HG02884 (cell line): ENCODE measurements around the gene GPR37L1.

Experiments
- ATAC-seq: cut with Tn5 transposase; IDR thresholded peaks from one replicate; pipeline ENCODE4 v1.9.1; 2021; ENCODE audit warnings: mild to moderate bottlenecking, moderate library complexity; ENCODE audit not compliant: unreplicated experiment

The GPR37L1 gene

GRCh38 chr1:202122639-202123335, at the start of gene GPR37L1:
Gene GPR37L1, plus strand, starts transcription at chr1:202122917. Its CDS starts 47 bp downstream, at chr1:202122964.
- no peak for ATAC-seq

GRCh38 chr1:202073206-202073605, 49.5 kb upstream of the GPR37L1 start:
- no peak for ATAC-seq

GRCh38 chr1:202074985-202075384, 47.7 kb upstream of the GPR37L1 start:
- ATAC-seq: no peak

- ATAC-seq: no peak
Observed at GRCh38 chr1:202075389-202075788, 47.3 kb upstream of the GPR37L1 start.

- ATAC-seq: no peak
Observed at GRCh38 chr1:202076050-202076511, 46.6 kb upstream of the GPR37L1 start.

GRCh38 chr1:202078241-202078640, 44.5 kb upstream of the GPR37L1 start:
- ATAC-seq: no peak

GRCh38 chr1:202081992-202082391, 40.7 kb upstream of the GPR37L1 start:
- ATAC-seq: no peak

GRCh38 chr1:202084791-202085681, 37.7 kb upstream of the GPR37L1 start:
- ATAC-seq: no peak

GRCh38 chr1:202085682-202086373, 36.9 kb upstream of the GPR37L1 start:
- ATAC-seq: no peak

GRCh38 chr1:202086579-202087350, 36.0 kb upstream of the GPR37L1 start:
- no peak for ATAC-seq

GRCh38 chr1:202088206-202088605, 34.5 kb upstream of the GPR37L1 start:
- ATAC-seq: no peak

GRCh38 chr1:202090994-202091393, 31.7 kb upstream of the GPR37L1 start:
- no peak for ATAC-seq

GRCh38 chr1:202093858-202094257, 28.9 kb upstream of the GPR37L1 start:
- ATAC-seq: no peak

GRCh38 chr1:202101184-202101583, 21.5 kb upstream of the GPR37L1 start:
- ATAC-seq: no peak

- ATAC-seq: no peak
Observed at GRCh38 chr1:202104073-202104472, 18.6 kb upstream of the GPR37L1 start.

GRCh38 chr1:202105571-202106339, 17.0 kb upstream of the GPR37L1 start:
- ATAC-seq: no peak

GRCh38 chr1:202106340-202107254, 16.1 kb upstream of the GPR37L1 start:
- no peak for ATAC-seq

- no peak for ATAC-seq
Observed at GRCh38 chr1:202107321-202107761, 15.4 kb upstream of the GPR37L1 start.
